Naive thymus-derived CD4-positive, alpha-beta T cell (primary cell): Measurements from ENCODE around the gene RPTOR. TPM values are rescaled to one million over a fixed set of nuclear protein-coding genes. Genes with fewer than 3 reads are reported as not detected.

Source experiments
- ATAC-seq: fragments of 150-1000 bp; cut with Tn5 transposase; 2 replicates; pipeline ENCODE4 v1.10.0; 2021; ENCODE audit warnings: mild to moderate bottlenecking, moderate library complexity
- CTCF ChIA-PET: fragments of 350-600 bp; sonication (Branson Sonifier 250); formaldehyde crosslinking; loops from one replicate; lab custom pipeline; 2021; ENCODE audit warnings: antibody characterized with exemption; lab: Charles Lee
- POLR2A ChIA-PET: fragments of 350-600 bp; sonication (Branson Sonifier 250); formaldehyde crosslinking; loops from one replicate; lab custom pipeline; 2021; ENCODE audit warnings: antibody characterized with exemption, inconsistent platforms; lab: Charles Lee
- DNase-seq, 9 donors: peaks; one replicate each; pipeline versions ENCODE4 v3.0.0 to v3.0.0-alpha.2; 2020 to 2022; ENCODE audit warnings: mixed read lengths in 1 of 9
- H3K27ac ChIP-seq: one replicate; pipeline ENCODE4 v1.7.0; 2013; ENCODE audit warnings: mild to moderate bottlenecking, low read depth, low read length, moderate library complexity
- H3K27me3 ChIP-seq, 2 donors: one replicate each; pipeline ENCODE4 v1.7.0; 2013; ENCODE audit warnings: low read length in 2 of 2, mild to moderate bottlenecking in 2 of 2, moderate library complexity in 2 of 2; ENCODE audit not compliant: control insufficient read depth in 2 of 2, insufficient read depth in 2 of 2
- H3K36me3 ChIP-seq, 3 experiments: 1 replicate in 2 of 3; 2 replicates in 1 of 3; pipeline ENCODE4 v1.7.0; 2013; ENCODE audit warnings: low read length in 3 of 3, mild to moderate bottlenecking in 3 of 3, moderate library complexity in 1 of 3; ENCODE audit not compliant: insufficient read depth in 3 of 3, control insufficient read depth in 2 of 3
- H3K4me1 ChIP-seq, 2 donors: one replicate each; pipeline ENCODE4 v1.7.0; 2013; ENCODE audit warnings: low read length in 2 of 2, mild to moderate bottlenecking in 2 of 2, moderate library complexity in 1 of 2; ENCODE audit not compliant: control insufficient read depth in 2 of 2, insufficient read depth in 2 of 2
- H3K4me3 ChIP-seq: 2 replicates; pipeline ENCODE4 v1.7.0; 2013; ENCODE audit warnings: mild to moderate bottlenecking, low read length
- H3K9me3 ChIP-seq, 3 experiments: 1 replicate in 2 of 3; 2 replicates in 1 of 3; pipeline ENCODE4 v1.7.0; 2013; ENCODE audit warnings: low read length in 3 of 3; ENCODE audit not compliant: control insufficient read depth in 2 of 3
- H3K27ac Mint-ChIP-seq, 9 donors: one replicate each; pipeline ENCODE4 v1.8.0; 2020 to 2022; ENCODE audit warnings: mixed read lengths in 9 of 9, mild to moderate bottlenecking in 8 of 9, moderate library complexity in 5 of 9, inconsistent platforms in 2 of 9
- H3K27me3 Mint-ChIP-seq, 5 donors: one replicate each; pipeline ENCODE4 v1.8.0; 2021 to 2022; ENCODE audit warnings: mixed read lengths in 5 of 5, mild to moderate bottlenecking in 1 of 5
- H3K36me3 Mint-ChIP-seq, 5 donors: one replicate each; pipeline ENCODE4 v1.8.0; 2020 to 2022; ENCODE audit warnings: mixed read lengths in 5 of 5, mild to moderate bottlenecking in 3 of 5, inconsistent platforms in 1 of 5
- H3K4me1 Mint-ChIP-seq, 7 donors: one replicate each; pipeline ENCODE4 v1.8.0; 2020 to 2022; ENCODE audit warnings: mixed read lengths in 7 of 7, mild to moderate bottlenecking in 3 of 7, inconsistent platforms in 1 of 7
- H3K4me3 Mint-ChIP-seq, 10 donors: one replicate each; pipeline ENCODE4 v1.8.0; 2020 to 2022; ENCODE audit warnings: mild to moderate bottlenecking in 10 of 10, mixed read lengths in 10 of 10, moderate library complexity in 6 of 10, inconsistent platforms in 2 of 10
- H3K9me3 Mint-ChIP-seq, 11 donors: one replicate each; pipeline ENCODE4 v1.8.0; 2020 to 2022; ENCODE audit warnings: mixed read lengths in 11 of 11, mild to moderate bottlenecking in 4 of 11, inconsistent platforms in 1 of 11, moderate library complexity in 1 of 11
- intact Hi-C, 2 donors: fragments of 100-400 bp; cut with micrococcal nuclease; formaldehyde crosslinking; loops; one replicate each; pipeline ENCODE4 v1.15.1; 2023
- polyA plus RNA-seq, 2 donors: library from polyadenylated mRNA; unstranded; fragments of 300-500 nt; fragmentation: Illumina TruSeq; gene quantifications; one replicate each; pipeline ENCODE4 v1.2.3, GENCODE V29; 2021
- total RNA-seq, 6 experiments: library from RNA in 5 of 6; stranded (reverse) in 5 of 6; gene quantifications; 1 replicate in 5 of 6; 2 replicates in 1 of 6; pipeline ENCODE4 v1.2.3 and lab custom pipeline; 2021 to 2026

The RPTOR gene
- total and polyA plus RNA-seq, 7 experiments from 2014 or later = 10.9 to 89.8 (median 59.9) TPM

- Mint-ChIP-seq H3K27ac (no peak overlapping the region), H3K4me1 (peaks cover 5 to 22% (median 18%) of the 10 kb centered on the region in 7 donors), H3K36me3 (peaks cover 0 to 9% (median 4%) of the 10 kb centered on the region in 5 donors), H3K9me3 (no peaks in the 10 kb centered on the region), H3K27me3 (peaks cover 6 to 31% (median 6%) of the 10 kb centered on the region in 5 donors), H3K4me3 (no peak overlapping the region)
- ChIA-PET POLR2A (no interaction called here), CTCF (no interaction called here)
- H3K27me3 ChIP-seq = peaks cover 3 to 4% of the 10 kb centered on the region in 2 donors
- peaks cover 0 to 53% (median 11%) of the 10 kb centered on the region in 3 experiments for H3K36me3 ChIP-seq
- no peak overlapping the region for H3K27ac ChIP-seq
- intact Hi-C loops = no loop called here
- DNase-seq (no peak), ATAC-seq (no peak)
- no peaks in the 10 kb centered on the region for H3K9me3 ChIP-seq
- peaks cover 3 to 13% of the 10 kb centered on the region in 2 donors for H3K4me1 ChIP-seq
- no peak overlapping the region for H3K4me3 ChIP-seq
These were observed 455.6 kb downstream of the RPTOR start for GRCh38 chr17:81000334-81000630.

GRCh38 chr17:81000631-81001357 is 456.2 kb downstream of the RPTOR start:
- ChIA-PET POLR2A (no interaction called here), CTCF (no interaction called here)
- intact Hi-C loops = no loop called here
- Mint-ChIP-seq H3K4me3 (peak overlapping the region in 1 of 10 donors; percentile 25), H3K27me3 (peaks cover 6 to 34% (median 6%) of the 10 kb centered on the region in 5 donors), H3K36me3 (peaks cover 0 to 9% (median 3%) of the 10 kb centered on the region in 5 donors), H3K27ac (no peak overlapping the region), H3K9me3 (no peaks in the 10 kb centered on the region), H3K4me1 (peaks cover 5 to 22% (median 18%) of the 10 kb centered on the region in 7 donors)
- Histone ChIP-seq H3K27ac (no peak overlapping the region), H3K9me3 (no peaks in the 10 kb centered on the region), H3K36me3 (peaks cover 0 to 48% (median 11%) of the 10 kb centered on the region in 3 experiments), H3K4me1 (peaks cover 3 to 13% of the 10 kb centered on the region in 2 donors), H3K4me3 (no peak overlapping the region), H3K27me3 (peaks cover 3 to 4% of the 10 kb centered on the region in 2 donors)
- ATAC-seq (no peak), DNase-seq (no peak)

GRCh38 chr17:81002013-81002384 is 457.4 kb downstream of the RPTOR start:
- peaks cover 5 to 22% (median 18%) of the 10 kb centered on the region in 7 donors for H3K4me1 Mint-ChIP-seq
- H3K36me3 Mint-ChIP-seq = peaks cover 0 to 4% (median 3%) of the 10 kb centered on the region in 5 donors
- intact Hi-C loops = no loop called here
- Histone ChIP-seq H3K36me3 (peaks cover 0 to 36% (median 8%) of the 10 kb centered on the region in 3 experiments), H3K4me3 (no peak overlapping the region), H3K4me1 (peaks cover 3 to 13% of the 10 kb centered on the region in 2 donors), H3K27ac (no peak overlapping the region), H3K27me3 (peaks cover 3 to 4% of the 10 kb centered on the region in 2 donors), H3K9me3 (no peaks in the 10 kb centered on the region)
- H3K27me3 Mint-ChIP-seq = peaks cover 12 to 43% (median 17%) of the 10 kb centered on the region in 5 donors
- ATAC-seq = no peak
- ChIA-PET CTCF (no interaction called here), POLR2A (interaction anchor here (0.6 to 1.3 kb wide), 2 partner anchors 11 to 100 kb away, joined by 3 read pairs; partner anchors contain the start of gene CHMP6)
- H3K9me3 Mint-ChIP-seq = peaks cover 0 to 2% (median 0%) of the 10 kb centered on the region in 11 donors
- peak overlapping the region in 1 of 9 donors; percentile 45 for H3K27ac Mint-ChIP-seq
- no peak for DNase-seq
- H3K4me3 Mint-ChIP-seq = peak overlapping the region in 1 of 10 donors; percentile 16

- no peak for DNase-seq
- Histone ChIP-seq H3K4me3 (no peak overlapping the region), H3K27me3 (peaks cover 3 to 4% of the 10 kb centered on the region in 2 donors), H3K27ac (no peak overlapping the region), H3K36me3 (peaks cover 0 to 29% (median 5%) of the 10 kb centered on the region in 3 experiments), H3K4me1 (peaks cover 3 to 13% of the 10 kb centered on the region in 2 donors), H3K9me3 (no peaks in the 10 kb centered on the region)
- CTCF ChIA-PET = no interaction called here
- peak; percentile 11 for ATAC-seq
- H3K4me3 Mint-ChIP-seq = peak overlapping the region in 8 of 10 donors; percentile 10 to 73 (median 68)
- H3K4me1 Mint-ChIP-seq = peaks cover 5 to 22% (median 18%) of the 10 kb centered on the region in 7 donors
- peaks cover 0 to 4% (median 3%) of the 10 kb centered on the region in 5 donors for H3K36me3 Mint-ChIP-seq
- peaks cover 13 to 49% (median 22%) of the 10 kb centered on the region in 5 donors for H3K27me3 Mint-ChIP-seq
- intact Hi-C loops = no loop called here
- peaks cover 0 to 2% (median 0%) of the 10 kb centered on the region in 11 donors for H3K9me3 Mint-ChIP-seq
- H3K27ac Mint-ChIP-seq = peak overlapping the region in 1 of 9 donors; percentile 31
- POLR2A ChIA-PET = interaction anchor here (0.6 to 1.3 kb wide), 2 partner anchors 11 to 100 kb away, joined by 3 read pairs; partner anchors contain the start of gene CHMP6
These were observed 458.0 kb downstream of the RPTOR start for GRCh38 chr17:81002409-81003361.

- Mint-ChIP-seq H3K9me3 (peaks cover 0 to 2% (median 0%) of the 10 kb centered on the region in 11 donors), H3K36me3 (peaks cover 0 to 3% (median 1%) of the 10 kb centered on the region in 5 donors), H3K4me3 (peak overlapping the region in 9 of 10 donors; percentile 68 to 90 (median 73)), H3K27me3 (peaks cover 13 to 56% (median 22%) of the 10 kb centered on the region in 5 donors), H3K27ac (peak overlapping the region in 3 of 9 donors; percentile 17 to 32 (median 31)), H3K4me1 (peaks cover 5 to 22% (median 18%) of the 10 kb centered on the region in 7 donors)
- H3K27ac ChIP-seq = no peak overlapping the region
- peaks cover 3 to 13% of the 10 kb centered on the region in 2 donors for H3K4me1 ChIP-seq
- no peak overlapping the region for H3K4me3 ChIP-seq
- no peak for DNase-seq
- peak; percentile 43 for ATAC-seq
- intact Hi-C loops = loop anchor here (1.0 kb wide), 1 partner anchor 14 kb away; no protein-coding TSS in a partner anchor
- peaks cover 3 to 4% of the 10 kb centered on the region in 2 donors for H3K27me3 ChIP-seq
- peaks cover 0 to 17% (median 3%) of the 10 kb centered on the region in 3 experiments for H3K36me3 ChIP-seq
- H3K9me3 ChIP-seq = no peaks in the 10 kb centered on the region
- CTCF ChIA-PET = no interaction called here
- POLR2A ChIA-PET = interaction anchor here (1.4 to 1.5 kb wide), 2 partner anchors 14 to 589 kb away, joined by 3 to 8 read pairs; partner anchors contain the start of gene ENDOV
These were observed 459.3 kb downstream of the RPTOR start for GRCh38 chr17:81003711-81004475.
